H1 (cell line): Measurements from ENCODE around the gene GALNTL6. TPM values are rescaled to one million over a fixed set of nuclear protein-coding genes. Genes with fewer than 3 reads are reported as not detected.

Experiments used
- CTCF ChIA-PET: fragments of 300-600 bp; sonication (Branson Sonifier 250); formaldehyde crosslinking; loops from one replicate; lab custom pipeline; 2021; ENCODE audit not compliant: partially characterized antibody; lab: Charles Lee
- POLR2A ChIA-PET: fragments of 300-600 bp; sonication (Branson Sonifier 250); formaldehyde crosslinking; loops from one replicate; lab custom pipeline; 2021; ENCODE audit warnings: inconsistent platforms; ENCODE audit not compliant: partially characterized antibody; lab: Charles Lee
- DNase-seq, 2 experiments: peaks; one replicate each; pipeline versions ENCODE4 v3.0.0 to v3.0.0-alpha.2; 2010 to 2022; ENCODE audit warnings: low spot score in 2 of 2, low read depth in 1 of 2, mixed read lengths in 1 of 2
- FAIRE-seq: peaks from 2 replicates; lab custom pipeline; 2011; peaks lifted over from hg19 to GRCh38; lab: Jason Lieb, UNC
- H2AFZ ChIP-seq: 2 replicates; pipeline ENCODE4 v1.8.1; 2012; ENCODE audit warnings: low read length, inconsistent platforms
- H2AK5ac ChIP-seq: 2 replicates; pipeline ENCODE4 v1.6.1; 2013; ENCODE audit warnings: low read depth, low read length
- H2BK120ac ChIP-seq: replicated peaks from 2 replicates; pipeline ENCODE3; 2013; ENCODE audit warnings: low read depth, low read length, inconsistent platforms
- H2BK12ac ChIP-seq: 2 replicates; pipeline ENCODE4 v1.6.1; 2013; ENCODE audit warnings: low read depth, low read length
- H2BK15ac ChIP-seq: 2 replicates; pipeline ENCODE4 v1.6.1; 2013; ENCODE audit warnings: low read length
- H2BK20ac ChIP-seq: 2 replicates; pipeline ENCODE4 v1.6.1; 2013; ENCODE audit warnings: low read length
- H2BK5ac ChIP-seq: 2 replicates; pipeline ENCODE4 v1.6.1; 2013; ENCODE audit warnings: low read depth, low read length
- H3K14ac ChIP-seq: 2 replicates; pipeline ENCODE4 v1.6.1; 2013; ENCODE audit warnings: inconsistent platforms; ENCODE audit not compliant: insufficient read length
- H3K18ac ChIP-seq: 2 replicates; pipeline ENCODE4 v1.6.1; 2013; ENCODE audit warnings: low read length; ENCODE audit errors: extremely low read depth
- H3K23ac ChIP-seq: 2 replicates; pipeline ENCODE4 v1.6.1; 2013; ENCODE audit warnings: inconsistent platforms; ENCODE audit not compliant: insufficient read length
- H3K23me2 ChIP-seq: 2 replicates; pipeline ENCODE4 v1.6.1; 2013; ENCODE audit warnings: low read depth, low read length
- H3K27ac ChIP-seq: 2 replicates; pipeline ENCODE4 v1.6.1; 2011; ENCODE audit warnings: low read depth, low read length, inconsistent platforms
- H3K27me3 ChIP-seq, 4 experiments: replicated peaks in 1 of 4; 1 replicate in 1 of 4; 2 replicates in 3 of 4; pipeline versions ENCODE4 v1.6.1 to v1.8.1; 2011 to 2013; ENCODE audit warnings: low read length in 3 of 4, mild to moderate bottlenecking in 3 of 4, inconsistent platforms in 2 of 4, mixed read lengths in 2 of 4, moderate library complexity in 1 of 4; ENCODE audit not compliant: control insufficient read depth in 3 of 4, insufficient read depth in 3 of 4; ENCODE audit errors: extremely low read depth in 1 of 4
- H3K36me3 ChIP-seq, 4 experiments: 2 replicates each; pipeline versions ENCODE4 v1.6.1 to v1.8.1; 2011 to 2013; ENCODE audit warnings: mild to moderate bottlenecking in 4 of 4, low read length in 3 of 4, moderate library complexity in 2 of 4, control low read depth in 1 of 4, inconsistent platforms in 1 of 4; ENCODE audit not compliant: insufficient read depth in 4 of 4, control insufficient read depth in 2 of 4
- H3K4ac ChIP-seq: replicated peaks from 2 replicates; pipeline ENCODE3; 2013; ENCODE audit warnings: low read length, low read depth, mixed read lengths, inconsistent platforms; ENCODE audit not compliant: insufficient read length
- H3K4me1 ChIP-seq, 4 experiments: replicated peaks in 1 of 4; 1 replicate in 1 of 4; 2 replicates in 3 of 4; pipeline versions ENCODE4 v1.6.1 to v1.8.1; 2011 to 2013; ENCODE audit warnings: low read length in 3 of 4, inconsistent platforms in 2 of 4, mixed read lengths in 1 of 4; ENCODE audit not compliant: insufficient read depth in 4 of 4, control insufficient read depth in 3 of 4
- H3K4me2 ChIP-seq, 2 experiments: 2 replicates each; pipeline versions ENCODE4 v1.6.1 to v1.8.1; 2011 to 2013; ENCODE audit warnings: low read depth in 2 of 2, low read length in 2 of 2, control low read depth in 1 of 2, inconsistent platforms in 1 of 2, mild to moderate bottlenecking in 1 of 2; ENCODE audit not compliant: insufficient read depth in 1 of 2
- H3K4me3 ChIP-seq, 4 experiments: fragments of 200-600, 300-600 bp in 1 of 4; sonication (generic), shearing (Covaris generic), sonication (Bioruptor Twin) in 1 of 4; 2 replicates each; pipeline versions ENCODE4 v1.5.1 to v1.8.1; 2011 to 2016; ENCODE audit warnings: low read length in 4 of 4, low read depth in 3 of 4, control low read depth in 2 of 4, inconsistent platforms in 2 of 4, mild to moderate bottlenecking in 2 of 4, mixed read lengths in 1 of 4, moderate library complexity in 1 of 4; ENCODE audit not compliant: insufficient read depth in 2 of 4; ENCODE audit errors: extremely low read depth in 1 of 4
- H3K56ac ChIP-seq: replicated peaks from 2 replicates; pipeline ENCODE3; 2013; ENCODE audit warnings: low read depth, mild to moderate bottlenecking, mixed read lengths, low read length, inconsistent platforms; ENCODE audit not compliant: insufficient read length
- H3K79me1 ChIP-seq: 2 replicates; pipeline ENCODE4 v1.6.1; 2013; ENCODE audit warnings: low read depth, low read length, control low read depth
- H3K79me2 ChIP-seq, 2 experiments: 2 replicates each; pipeline versions ENCODE4 v1.6.1 to v1.8.1; 2012 to 2013; ENCODE audit warnings: low read length in 2 of 2, mild to moderate bottlenecking in 2 of 2, inconsistent platforms in 1 of 2; ENCODE audit not compliant: insufficient read depth in 2 of 2, control insufficient read depth in 1 of 2
- H3K9ac ChIP-seq, 4 experiments: replicated peaks in 1 of 4; 1 replicate in 1 of 4; 2 replicates in 3 of 4; pipeline versions ENCODE4 v1.6.1 to v1.8.1; 2011 to 2013; ENCODE audit warnings: low read depth in 3 of 4, low read length in 3 of 4, control low read depth in 2 of 4, mild to moderate bottlenecking in 2 of 4, moderate library complexity in 2 of 4, inconsistent platforms in 1 of 4; ENCODE audit errors: extremely low read depth in 1 of 4
- H3K9me3 ChIP-seq, 2 experiments: 2 replicates each; pipeline versions ENCODE4 v1.6.1 to v1.8.1; 2012 to 2013; ENCODE audit warnings: mild to moderate bottlenecking in 2 of 2, moderate library complexity in 2 of 2, control low read depth in 1 of 2, inconsistent platforms in 1 of 2, low read depth in 1 of 2, low read length in 1 of 2, mixed read lengths in 1 of 2; ENCODE audit not compliant: insufficient read depth in 2 of 2
- H4K20me1 ChIP-seq, 2 experiments: replicated peaks in 1 of 2; 2 replicates each; pipeline versions ENCODE3 to v1.8.1; 2011 to 2013; ENCODE audit warnings: inconsistent platforms in 2 of 2, low read length in 2 of 2, mild to moderate bottlenecking in 1 of 2; ENCODE audit not compliant: insufficient read depth in 2 of 2, control insufficient read depth in 1 of 2
- H4K5ac ChIP-seq: 2 replicates; pipeline ENCODE4 v1.6.1; 2013; ENCODE audit warnings: low read length, low read depth, mixed read lengths, inconsistent platforms; ENCODE audit not compliant: insufficient read length
- H4K8ac ChIP-seq: 2 replicates; pipeline ENCODE4 v1.8.0; 2013; ENCODE audit warnings: mild to moderate bottlenecking, moderate library complexity, low read length, inconsistent platforms; ENCODE audit not compliant: insufficient read depth; ENCODE audit errors: extremely low read depth
- H4K91ac ChIP-seq: replicated peaks from 2 replicates; pipeline ENCODE3; 2013; ENCODE audit warnings: low read length, mixed read lengths, inconsistent platforms; ENCODE audit not compliant: insufficient read length
- ASH2L ChIP-seq: fragments of 200-600, 300-600 bp; sonication (generic); IDR thresholded peaks from one replicate; pipeline ENCODE4 v1.7.1; 2017; ENCODE audit warnings: low read length
- ATF3 ChIP-seq: IDR thresholded peaks from 2 replicates; pipeline ENCODE4 v1.6.1; 2011; ENCODE audit warnings: low read depth, mild to moderate bottlenecking, low read length; ENCODE audit not compliant: insufficient read depth
- BRCA1 ChIP-seq: IDR thresholded peaks from 2 replicates; pipeline ENCODE4 v1.6.1; 2012; ENCODE audit warnings: low read depth, low read length, improper control_type of control experiment
- CBX5 ChIP-seq: fragments of 300-800, 300-1000 bp; sonication (generic); IDR thresholded peaks from 2 replicates; pipeline ENCODE4 v1.7.1; 2016; ENCODE audit warnings: antibody characterized with exemption, low read length, low read depth
- CHD1 ChIP-seq: IDR thresholded peaks from 2 replicates; pipeline ENCODE4 v1.6.1; 2012; ENCODE audit warnings: low read depth, low read length, improper control_type of control experiment
- EP300 ChIP-seq, 2 experiments: IDR thresholded peaks; 1 replicate in 1 of 2; 2 replicates in 1 of 2; pipeline ENCODE4 v1.6.1; 2011 to 2012; ENCODE audit warnings: low read depth in 2 of 2, low read length in 2 of 2, mild to moderate bottlenecking in 2 of 2, borderline replicate concordance in 1 of 2, inconsistent platforms in 1 of 2, moderate library complexity in 1 of 2
- GABPA ChIP-seq: IDR thresholded peaks from 2 replicates; pipeline ENCODE4 v1.6.1; 2011; ENCODE audit warnings: mild to moderate bottlenecking, low read length, moderate library complexity, borderline replicate concordance; ENCODE audit not compliant: insufficient read depth
- PHF8 ChIP-seq: fragments of 200-600 bp; sonication (generic); conservative IDR thresholded peaks from 2 replicates; pipeline ENCODE4 v1.7.1; 2012; ENCODE audit warnings: low read depth, mild to moderate bottlenecking, inconsistent platforms, low read length, moderate library complexity
- RNF2 ChIP-seq: fragments of 200-900, 300-1000 bp; sonication (generic); IDR thresholded peaks from 2 replicates; pipeline ENCODE4 v1.7.1; 2016; ENCODE audit warnings: borderline replicate concordance, low read depth, mild to moderate bottlenecking, antibody characterized with exemption, low read length; ENCODE audit not compliant: poor library complexity, severe bottlenecking; ENCODE audit errors: missing control alignments
- SIN3A ChIP-seq, 2 experiments: IDR thresholded peaks in 1 of 2; conservative IDR thresholded peaks in 1 of 2; 2 replicates each; pipeline ENCODE4 v1.6.1; 2011 to 2012; ENCODE audit warnings: low read length in 2 of 2, improper control_type of control experiment in 1 of 2, low read depth in 1 of 2, mild to moderate bottlenecking in 1 of 2
- SIRT6 ChIP-seq: IDR thresholded peaks from one replicate; pipeline ENCODE4 v1.7.1; 2012; ENCODE audit warnings: low read length, inconsistent platforms
- SIX5 ChIP-seq: IDR thresholded peaks from 2 replicates; pipeline ENCODE4 v1.6.1; 2011; ENCODE audit warnings: mild to moderate bottlenecking, low read depth, low read length
- TAF1 ChIP-seq: IDR thresholded peaks from 2 replicates; pipeline ENCODE4 v1.6.1; 2011; ENCODE audit warnings: mild to moderate bottlenecking, low read depth, low read length
- TAF7 ChIP-seq: optimal IDR thresholded peaks from 2 replicates; pipeline ENCODE3; 2011; ENCODE audit warnings: low read depth, mild to moderate bottlenecking, inconsistent platforms, low read length, moderate library complexity, borderline replicate concordance
- ZNF274 ChIP-seq: IDR thresholded peaks from 2 replicates; pipeline ENCODE4 v1.7.0; 2012; ENCODE audit warnings: low read length, borderline replicate concordance; ENCODE audit errors: extremely low read depth
- polyA plus RNA-seq, 7 experiments: library from polyadenylated mRNA; depleted of rRNA in 3 of 7; stranded (reverse) in 5 of 7; unstranded in 2 of 7; fragments of >200 nt in 5 of 7; fragments of 200-250 nt in 2 of 7; gene quantifications; 1 replicate in 5 of 7; 2 replicates in 1 of 7; 4 replicates in 1 of 7; pipeline versions ENCODE4 v1.2.1 to v1.2.3, GENCODE V29; 2011 to 2013; ENCODE audit warnings: missing spikeins in 2 of 7, mixed read lengths in 2 of 7
- total RNA-seq: library from RNA; stranded (reverse); fragmentation: NEBNext Ultra II Directional; extraction: Animal tissue kit (Norgen Biotek cat#: 25700); gene quantifications from 2 replicates; pipeline ENCODE4 v1.2.1, GENCODE V29; 2021

Gene GALNTL6
- total and polyA plus RNA-seq, 2 of the 8 experiments (the other 6 are each of a cell fraction or from before 2014, with no cell fraction given): 0.03 to 0.32 TPM

- no peak overlapping the region for H3K4me2 ChIP-seq
- no peak overlapping the region for H3K56ac ChIP-seq
- H3K4me3 ChIP-seq: no peak overlapping the region
- H2BK5ac ChIP-seq: no peak overlapping the region
- no peak overlapping the region for H2AFZ ChIP-seq
- no peaks in the 10 kb centered on the region for H3K9me3 ChIP-seq
- H4K91ac ChIP-seq: no peak overlapping the region
- H2BK120ac ChIP-seq: no peak overlapping the region
- H3K14ac ChIP-seq: no peak overlapping the region
- no peak overlapping the region for H2BK12ac ChIP-seq
- H3K36me3 ChIP-seq: no peaks in the 10 kb centered on the region
- no peak overlapping the region for H4K8ac ChIP-seq
- H4K5ac ChIP-seq: no peak overlapping the region
- H3K23me2 ChIP-seq: no peaks in the 10 kb centered on the region
- H3K79me2 ChIP-seq: no peaks in the 10 kb centered on the region
- ChIA-PET CTCF (no interaction called here), POLR2A (no interaction called here)
- H2BK20ac ChIP-seq: no peak overlapping the region
- H3K18ac ChIP-seq: no peak overlapping the region
- H3K4me1 ChIP-seq: peaks cover 0 to 3% (median 0%) of the 10 kb centered on the region in 4 experiments; a peak in 1 of 7 replicates
- no peak overlapping the region for H2BK15ac ChIP-seq
- H2AK5ac ChIP-seq: no peak overlapping the region
- no peak overlapping the region for H3K23ac ChIP-seq
- H3K4ac ChIP-seq: no peak overlapping the region
- H3K27ac ChIP-seq: no peak overlapping the region
- H4K20me1 ChIP-seq: no peaks in the 10 kb centered on the region
- H3K9ac ChIP-seq: no peak overlapping the region
- H3K79me1 ChIP-seq: no peaks in the 10 kb centered on the region
- no peaks in the 10 kb centered on the region for H3K27me3 ChIP-seq
- FAIRE-seq: no peak
- no peak for DNase-seq
- TF ChIP-seq CBX5 (no peak), ZNF274 (no peak), PHF8 (no peak), TAF7 (no peak), GABPA (no peak), ASH2L (no peak), SIRT6 (no peak), SIN3A (conservative IDR thresholded peaks at IDR 0.05 in 1 of 2, IDR thresholded peaks at IDR 0.05 in 1 of 2; ENCODE audit: low read depth in 1 of 2, low read length in 2 of 2) (no peak), BRCA1 (no peak), CHD1 (no peak), TAF1 (no peak), EP300 (IDR thresholded peaks at IDR 0.05; ENCODE audit: borderline replicate concordance in 1 of 2, low read depth in 2 of 2, low read length in 2 of 2) (no peak), RNF2 (no peak), SIX5 (no peak), ATF3 (no peak)
These were observed 676.7 kb downstream of the GALNTL6 start for GRCh38 chr4:172489861-172490260.
